ENCODE results near the gene NAP1L1.

Gene NAP1L1, protein sequence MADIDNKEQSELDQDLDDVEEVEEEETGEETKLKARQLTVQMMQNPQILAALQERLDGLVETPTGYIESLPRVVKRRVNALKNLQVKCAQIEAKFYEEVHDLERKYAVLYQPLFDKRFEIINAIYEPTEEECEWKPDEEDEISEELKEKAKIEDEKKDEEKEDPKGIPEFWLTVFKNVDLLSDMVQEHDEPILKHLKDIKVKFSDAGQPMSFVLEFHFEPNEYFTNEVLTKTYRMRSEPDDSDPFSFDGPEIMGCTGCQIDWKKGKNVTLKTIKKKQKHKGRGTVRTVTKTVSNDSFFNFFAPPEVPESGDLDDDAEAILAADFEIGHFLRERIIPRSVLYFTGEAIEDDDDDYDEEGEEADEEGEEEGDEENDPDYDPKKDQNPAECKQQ

DNA sequence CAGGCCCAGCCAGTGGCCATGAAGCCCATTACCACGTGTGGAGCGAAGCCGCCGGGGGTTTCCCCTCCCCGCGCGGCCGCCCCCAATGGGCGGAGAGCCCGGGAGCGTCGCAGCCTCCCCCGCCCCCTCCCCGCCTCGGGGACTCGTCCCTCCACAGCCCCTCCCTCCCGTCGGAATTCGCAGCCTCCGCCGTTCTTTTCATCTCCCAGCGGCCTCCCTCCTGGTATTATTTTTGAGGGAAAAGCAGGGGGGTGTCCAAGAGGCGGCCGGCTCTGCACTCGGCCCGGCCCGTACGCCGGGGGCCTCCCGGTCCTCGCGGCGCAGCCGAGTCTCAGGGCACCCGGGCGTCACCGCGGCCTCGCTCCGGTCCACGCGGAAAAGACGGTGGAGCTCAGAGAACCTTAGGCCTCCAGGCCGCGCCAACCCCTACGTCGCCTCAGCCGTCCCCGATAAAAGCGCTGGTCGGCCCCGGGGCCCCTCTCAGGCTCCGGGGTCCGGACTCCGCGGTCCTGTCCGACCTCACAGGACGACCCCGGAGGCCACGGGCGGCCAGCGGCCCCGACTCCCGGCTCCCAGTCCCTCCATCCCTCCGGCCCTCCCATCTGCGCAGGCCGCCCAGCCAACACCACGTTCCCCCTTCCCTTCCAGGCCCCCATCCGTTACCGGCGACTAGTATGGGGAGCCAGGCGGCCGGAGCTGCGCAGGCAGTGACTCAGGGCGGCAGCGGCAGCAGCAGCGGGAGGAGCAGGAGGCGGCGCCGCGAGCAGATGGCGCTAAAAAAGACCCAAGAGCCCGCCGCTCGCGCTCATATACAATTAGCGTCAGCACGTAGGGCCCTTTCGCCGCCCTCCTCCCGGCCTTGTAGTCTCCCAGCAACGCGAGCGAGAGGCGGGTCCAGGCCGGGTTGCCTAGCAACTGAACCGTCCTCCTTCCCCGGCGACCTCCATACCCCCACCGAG lies at the start of gene NAP1L1:
Gene NAP1L1, minus strand, starts transcription at position 782 of the 959 bp plus-strand sequence. CDS start 10,466 bp downstream, outside the sequence.
- peak; percentile 98 for DNase-seq
- no peaks in the 10 kb centered on the region for H3K27me3 ChIP-seq (ENCODE audit: insufficient read depth, low read depth, severe bottlenecking)
- no peaks in the 10 kb centered on the region for H3K9me3 ChIP-seq (ENCODE audit: severe bottlenecking)
- peak within 1 kb of the TSS; percentile 99 for H3K4me3 ChIP-seq (ENCODE audit: low read depth, low read length)
- TF ChIP-seq, protein P1, sequence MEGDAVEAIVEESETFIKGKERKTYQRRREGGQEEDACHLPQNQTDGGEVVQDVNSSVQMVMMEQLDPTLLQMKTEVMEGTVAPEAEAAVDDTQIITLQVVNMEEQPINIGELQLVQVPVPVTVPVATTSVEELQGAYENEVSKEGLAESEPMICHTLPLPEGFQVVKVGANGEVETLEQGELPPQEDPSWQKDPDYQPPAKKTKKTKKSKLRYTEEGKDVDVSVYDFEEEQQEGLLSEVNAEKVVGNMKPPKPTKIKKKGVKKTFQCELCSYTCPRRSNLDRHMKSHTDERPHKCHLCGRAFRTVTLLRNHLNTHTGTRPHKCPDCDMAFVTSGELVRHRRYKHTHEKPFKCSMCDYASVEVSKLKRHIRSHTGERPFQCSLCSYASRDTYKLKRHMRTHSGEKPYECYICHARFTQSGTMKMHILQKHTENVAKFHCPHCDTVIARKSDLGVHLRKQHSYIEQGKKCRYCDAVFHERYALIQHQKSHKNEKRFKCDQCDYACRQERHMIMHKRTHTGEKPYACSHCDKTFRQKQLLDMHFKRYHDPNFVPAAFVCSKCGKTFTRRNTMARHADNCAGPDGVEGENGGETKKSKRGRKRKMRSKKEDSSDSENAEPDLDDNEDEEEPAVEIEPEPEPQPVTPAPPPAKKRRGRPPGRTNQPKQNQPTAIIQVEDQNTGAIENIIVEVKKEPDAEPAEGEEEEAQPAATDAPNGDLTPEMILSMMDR (IDR thresholded peaks at IDR 0.05; ENCODE audit: low read depth, low read length): no peak
- peaks cover 35% of the 10 kb centered on the region for H3K36me3 ChIP-seq
- peak within 1 kb of the TSS; percentile 98 for H3K27ac ChIP-seq

DNA sequence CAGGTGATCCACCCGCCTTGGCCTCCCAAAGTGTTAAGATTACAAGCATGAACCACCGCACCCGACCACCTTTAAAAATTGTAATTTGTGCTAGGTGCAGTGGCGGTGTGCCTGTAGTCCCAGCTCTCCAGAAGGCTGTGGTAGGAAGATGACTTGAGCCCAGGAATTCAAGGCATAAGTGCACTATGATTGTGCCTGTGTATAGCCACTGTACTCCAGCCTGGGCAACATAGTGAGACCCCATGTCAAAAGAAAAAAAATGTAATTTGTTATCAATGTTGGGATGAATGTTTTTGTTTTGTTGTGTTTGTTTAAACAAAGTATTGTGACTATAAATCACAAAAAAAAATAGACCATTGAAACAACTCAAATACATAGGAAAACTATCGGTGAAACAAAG lies 43.1 kb upstream of the NAP1L1 start:
- no peaks in the 10 kb centered on the region for H3K36me3 ChIP-seq
- H3K9me3 ChIP-seq (ENCODE audit: severe bottlenecking): no peaks in the 10 kb centered on the region
- H3K27me3 ChIP-seq (ENCODE audit: insufficient read depth, low read depth, severe bottlenecking): no peaks in the 10 kb centered on the region
- TF ChIP-seq, protein P1 (IDR thresholded peaks at IDR 0.05; ENCODE audit: low read depth, low read length): no peak
- no peak overlapping the region for H3K27ac ChIP-seq
- no peak for DNase-seq
- no peak overlapping the region for H3K4me3 ChIP-seq (ENCODE audit: low read depth, low read length)

DNA sequence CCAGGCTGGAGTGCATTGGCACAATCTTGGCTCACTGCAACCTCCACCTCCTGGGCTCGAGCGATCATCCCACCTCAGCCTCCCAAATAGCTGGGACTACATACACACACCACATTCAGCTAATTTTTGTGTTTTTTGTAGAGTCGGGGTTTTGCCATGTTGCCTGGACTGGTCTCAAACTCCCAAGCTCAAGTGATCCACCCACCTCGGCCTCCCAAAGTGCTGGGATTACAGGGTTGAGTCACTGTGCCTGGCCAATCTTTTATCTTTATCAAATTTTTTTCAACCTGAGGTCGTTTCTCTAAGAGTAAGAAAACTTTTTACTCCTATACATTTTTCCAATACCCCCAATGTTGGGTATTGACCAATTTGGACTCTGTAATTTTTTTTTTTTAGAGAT lies 40.0 kb upstream of the NAP1L1 start:
- no peaks in the 10 kb centered on the region for H3K9me3 ChIP-seq (ENCODE audit: severe bottlenecking)
- TF ChIP-seq, protein P1 (IDR thresholded peaks at IDR 0.05; ENCODE audit: low read depth, low read length): no peak
- H3K36me3 ChIP-seq: no peaks in the 10 kb centered on the region
- H3K27me3 ChIP-seq (ENCODE audit: insufficient read depth, low read depth, severe bottlenecking): no peaks in the 10 kb centered on the region
- no peak overlapping the region for H3K27ac ChIP-seq
- H3K4me3 ChIP-seq (ENCODE audit: low read depth, low read length): no peak overlapping the region
- no peak for DNase-seq

DNA sequence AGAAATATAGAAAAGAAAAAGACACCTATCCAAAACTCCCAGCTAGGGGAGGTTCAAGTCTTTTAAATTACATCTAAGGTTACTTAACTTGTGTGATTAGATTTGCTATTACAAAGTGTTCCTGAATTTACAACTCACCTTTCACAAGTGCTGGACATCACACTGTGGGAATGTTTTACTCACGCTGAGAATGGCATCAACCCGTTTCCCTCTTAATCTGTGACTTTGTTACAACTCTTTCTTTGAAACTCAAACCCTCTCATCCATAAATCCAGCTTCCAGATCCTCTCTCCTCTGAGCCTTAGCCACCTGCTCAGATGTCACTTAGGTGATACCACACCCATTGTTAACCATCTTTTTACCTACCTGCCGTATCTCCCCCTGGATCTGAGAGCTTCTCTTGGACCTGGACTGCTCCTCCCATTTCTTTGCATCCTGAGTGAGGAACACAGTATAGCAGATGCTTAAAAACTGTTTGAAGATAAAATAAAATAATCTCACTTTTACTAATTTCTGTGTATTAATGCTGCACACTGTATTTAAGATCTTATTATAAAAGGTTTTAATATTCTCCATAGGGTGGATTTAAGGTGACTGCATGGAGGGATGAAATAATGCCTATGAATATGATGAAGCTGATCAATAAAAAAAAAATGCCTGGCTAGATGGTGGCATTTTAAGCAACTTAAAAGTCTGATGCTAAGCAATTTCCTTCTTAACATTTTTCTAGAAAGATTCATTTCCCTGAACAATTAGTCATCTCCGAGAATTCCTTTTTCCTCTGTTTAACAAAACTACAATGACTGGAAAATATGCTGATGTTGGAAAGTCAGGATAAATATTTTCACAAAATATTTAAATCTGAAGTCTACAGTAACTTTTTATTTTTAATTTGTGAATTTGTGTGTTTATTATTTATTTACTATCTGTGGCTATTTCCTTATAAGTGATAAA lies 39.1 kb upstream of the NAP1L1 start:
- Histone ChIP-seq H3K4me3 (ENCODE audit: low read depth, low read length) (no peak overlapping the region), H3K36me3 (no peaks in the 10 kb centered on the region), H3K27ac (no peak overlapping the region), H3K27me3 (ENCODE audit: insufficient read depth, low read depth, severe bottlenecking) (no peaks in the 10 kb centered on the region), H3K9me3 (ENCODE audit: severe bottlenecking) (no peaks in the 10 kb centered on the region)
- no peak for DNase-seq
- TF ChIP-seq, protein P1 (IDR thresholded peaks at IDR 0.05; ENCODE audit: low read depth, low read length): no peak

DNA sequence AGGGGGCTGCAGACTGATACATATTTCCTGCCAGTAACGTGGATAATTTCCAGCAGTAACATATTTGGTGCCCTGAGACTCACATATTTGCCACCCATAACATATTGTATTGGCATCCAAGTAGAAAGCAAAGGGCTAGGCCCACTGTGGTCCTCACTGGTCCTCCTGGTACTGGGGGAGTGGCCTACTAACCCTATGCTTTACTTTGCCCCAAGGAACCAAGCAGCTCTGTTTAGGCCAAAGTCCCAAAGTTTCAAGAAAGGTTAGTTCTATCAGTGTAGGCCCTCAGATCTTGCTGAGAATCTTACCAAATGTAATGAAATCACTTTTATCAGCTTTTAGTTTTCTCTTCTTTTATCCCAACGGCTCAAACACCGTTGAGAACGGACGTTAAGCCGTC lies 35.4 kb upstream of the NAP1L1 start:
- Histone ChIP-seq H3K27me3 (ENCODE audit: insufficient read depth, low read depth, severe bottlenecking) (no peaks in the 10 kb centered on the region), H3K27ac (no peak overlapping the region), H3K4me3 (ENCODE audit: low read depth, low read length) (no peak overlapping the region), H3K36me3 (no peaks in the 10 kb centered on the region), H3K9me3 (ENCODE audit: severe bottlenecking) (no peaks in the 10 kb centered on the region)
- no peak for DNase-seq
- TF ChIP-seq, protein P1 (IDR thresholded peaks at IDR 0.05; ENCODE audit: low read depth, low read length): no peak
